ENCODE measurements around the gene SUCLG1. TPM values are rescaled to one million over a fixed set of nuclear protein-coding genes. Genes with fewer than 3 reads are reported as not detected.

The SUCLG1 gene
- total RNA-seq, 1 experiment from 2014 or later: 59.8 TPM

DNA sequence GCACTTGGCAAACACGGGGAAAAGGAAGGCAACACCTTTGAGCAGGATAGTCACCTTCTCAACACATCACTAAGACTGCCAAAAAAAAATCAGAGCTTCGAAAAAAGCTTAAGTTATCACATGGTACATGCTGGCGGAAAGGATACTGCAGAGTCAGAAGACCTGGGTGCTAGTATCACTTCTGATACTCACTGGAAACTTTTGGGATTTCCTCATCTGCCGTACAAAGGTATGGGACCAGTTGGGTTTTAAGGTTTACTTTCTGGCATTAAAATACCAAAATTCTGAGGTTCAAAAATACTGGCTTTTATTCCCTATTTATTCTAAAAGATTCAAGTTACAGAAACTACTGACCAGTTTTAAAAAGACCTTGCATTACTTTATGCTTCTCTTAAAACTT lies 2.9 kb downstream of the SUCLG1 start:
- Histone ChIP-seq H3K4me3 (ENCODE audit: low read depth in 2 of 2, low read length in 2 of 2) (no peak overlapping the region), H3K9me3 (ENCODE audit: control insufficient read depth, insufficient read depth, low read depth, low read length) (no peaks in the 10 kb centered on the region), H3K27ac (ENCODE audit: low read length) (no peak overlapping the region), H3K4me1 (ENCODE audit: control insufficient read depth, insufficient read depth, low read length) (peaks cover 10% of the 10 kb centered on the region; the same call in 1 of the 2 replicates), H3K36me3 (ENCODE audit: control insufficient read depth, insufficient read depth, low read length) (no peaks in the 10 kb centered on the region; the same call in 1 of the 2 replicates), H3K27me3 (ENCODE audit: control insufficient read depth, insufficient read depth, low read length) (no peaks in the 10 kb centered on the region)
- TF ChIP-seq, protein P1, sequence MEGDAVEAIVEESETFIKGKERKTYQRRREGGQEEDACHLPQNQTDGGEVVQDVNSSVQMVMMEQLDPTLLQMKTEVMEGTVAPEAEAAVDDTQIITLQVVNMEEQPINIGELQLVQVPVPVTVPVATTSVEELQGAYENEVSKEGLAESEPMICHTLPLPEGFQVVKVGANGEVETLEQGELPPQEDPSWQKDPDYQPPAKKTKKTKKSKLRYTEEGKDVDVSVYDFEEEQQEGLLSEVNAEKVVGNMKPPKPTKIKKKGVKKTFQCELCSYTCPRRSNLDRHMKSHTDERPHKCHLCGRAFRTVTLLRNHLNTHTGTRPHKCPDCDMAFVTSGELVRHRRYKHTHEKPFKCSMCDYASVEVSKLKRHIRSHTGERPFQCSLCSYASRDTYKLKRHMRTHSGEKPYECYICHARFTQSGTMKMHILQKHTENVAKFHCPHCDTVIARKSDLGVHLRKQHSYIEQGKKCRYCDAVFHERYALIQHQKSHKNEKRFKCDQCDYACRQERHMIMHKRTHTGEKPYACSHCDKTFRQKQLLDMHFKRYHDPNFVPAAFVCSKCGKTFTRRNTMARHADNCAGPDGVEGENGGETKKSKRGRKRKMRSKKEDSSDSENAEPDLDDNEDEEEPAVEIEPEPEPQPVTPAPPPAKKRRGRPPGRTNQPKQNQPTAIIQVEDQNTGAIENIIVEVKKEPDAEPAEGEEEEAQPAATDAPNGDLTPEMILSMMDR (IDR thresholded peaks at IDR 0.05): no peak
- TF ChIP-seq TCF7L2 (IDR thresholded peaks at IDR 0.05; ENCODE audit: low read depth, low read length) (no peak), SIN3A (IDR thresholded peaks at IDR 0.05; ENCODE audit: borderline replicate concordance, insufficient read depth, low read depth, low read length) (no peak), POLR2AphosphoS5 (IDR thresholded peaks at IDR 0.05; ENCODE audit: low read depth, low read length) (no peak)
- TF ChIP-seq, protein P2, sequence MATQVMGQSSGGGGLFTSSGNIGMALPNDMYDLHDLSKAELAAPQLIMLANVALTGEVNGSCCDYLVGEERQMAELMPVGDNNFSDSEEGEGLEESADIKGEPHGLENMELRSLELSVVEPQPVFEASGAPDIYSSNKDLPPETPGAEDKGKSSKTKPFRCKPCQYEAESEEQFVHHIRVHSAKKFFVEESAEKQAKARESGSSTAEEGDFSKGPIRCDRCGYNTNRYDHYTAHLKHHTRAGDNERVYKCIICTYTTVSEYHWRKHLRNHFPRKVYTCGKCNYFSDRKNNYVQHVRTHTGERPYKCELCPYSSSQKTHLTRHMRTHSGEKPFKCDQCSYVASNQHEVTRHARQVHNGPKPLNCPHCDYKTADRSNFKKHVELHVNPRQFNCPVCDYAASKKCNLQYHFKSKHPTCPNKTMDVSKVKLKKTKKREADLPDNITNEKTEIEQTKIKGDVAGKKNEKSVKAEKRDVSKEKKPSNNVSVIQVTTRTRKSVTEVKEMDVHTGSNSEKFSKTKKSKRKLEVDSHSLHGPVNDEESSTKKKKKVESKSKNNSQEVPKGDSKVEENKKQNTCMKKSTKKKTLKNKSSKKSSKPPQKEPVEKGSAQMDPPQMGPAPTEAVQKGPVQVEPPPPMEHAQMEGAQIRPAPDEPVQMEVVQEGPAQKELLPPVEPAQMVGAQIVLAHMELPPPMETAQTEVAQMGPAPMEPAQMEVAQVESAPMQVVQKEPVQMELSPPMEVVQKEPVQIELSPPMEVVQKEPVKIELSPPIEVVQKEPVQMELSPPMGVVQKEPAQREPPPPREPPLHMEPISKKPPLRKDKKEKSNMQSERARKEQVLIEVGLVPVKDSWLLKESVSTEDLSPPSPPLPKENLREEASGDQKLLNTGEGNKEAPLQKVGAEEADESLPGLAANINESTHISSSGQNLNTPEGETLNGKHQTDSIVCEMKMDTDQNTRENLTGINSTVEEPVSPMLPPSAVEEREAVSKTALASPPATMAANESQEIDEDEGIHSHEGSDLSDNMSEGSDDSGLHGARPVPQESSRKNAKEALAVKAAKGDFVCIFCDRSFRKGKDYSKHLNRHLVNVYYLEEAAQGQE (IDR thresholded peaks at IDR 0.05; ENCODE audit: insufficient read depth in 1 of 2, low read depth in 2 of 2, low read length in 1 of 2): no peak
- in situ Hi-C loops (cut with HindIII; ENCODE audit: low pct_unique_long_range_greater_than_20kb, low sequenced_read_pairs): no loop called here
- DNase-seq (ENCODE audit: low read depth, low spot score) (no peak), ATAC-seq (no peak)
- intact Hi-C loops (cut with micrococcal nuclease; ENCODE audit: unreplicated experiment): no loop called here
- CTCF ChIA-PET: no interaction called here
- POLR2A ChIA-PET: no interaction called here
- no TSS peak for BruUV-seq (replicated peaks)

GRCh38 chr2:84454581-84454980 lies 4.5 kb downstream of the SUCLG1 start:
- Histone ChIP-seq H3K4me1 (ENCODE audit: control insufficient read depth, insufficient read depth, low read length) (peaks cover 6% of the 10 kb centered on the region; the same call in 1 of the 2 replicates), H3K9me3 (ENCODE audit: control insufficient read depth, insufficient read depth, low read depth, low read length) (no peaks in the 10 kb centered on the region), H3K27me3 (ENCODE audit: control insufficient read depth, insufficient read depth, low read length) (no peaks in the 10 kb centered on the region), H3K4me3 (ENCODE audit: low read depth in 2 of 2, low read length in 2 of 2) (no peak overlapping the region), H3K27ac (ENCODE audit: low read length) (no peak overlapping the region), H3K36me3 (ENCODE audit: control insufficient read depth, insufficient read depth, low read length) (no peaks in the 10 kb centered on the region; the same call in 1 of the 2 replicates)
- ATAC-seq: no peak
- TF ChIP-seq TCF7L2 (IDR thresholded peaks at IDR 0.05; ENCODE audit: low read depth, low read length): no peak
- TF ChIP-seq POLR2AphosphoS5 (IDR thresholded peaks at IDR 0.05; ENCODE audit: low read depth, low read length): no peak
- no peak for TF ChIP-seq SIN3A (IDR thresholded peaks at IDR 0.05; ENCODE audit: borderline replicate concordance, insufficient read depth, low read depth, low read length)
- TF ChIP-seq, protein P1 (IDR thresholded peaks at IDR 0.05): no peak
- TF ChIP-seq, protein P2 (IDR thresholded peaks at IDR 0.05; ENCODE audit: insufficient read depth in 1 of 2, low read depth in 2 of 2, low read length in 1 of 2): no peak
- POLR2A ChIA-PET: no interaction called here
- CTCF ChIA-PET: interaction anchor here (0.7 kb wide), 1 partner anchor 1266 kb away, joined by 3 read pairs; no protein-coding TSS in a partner anchor
- DNase-seq (ENCODE audit: low read depth, low spot score): no peak
- in situ Hi-C loops (cut with HindIII; ENCODE audit: low pct_unique_long_range_greater_than_20kb, low sequenced_read_pairs): no loop called here
- intact Hi-C loops (cut with micrococcal nuclease; ENCODE audit: unreplicated experiment): no loop called here
- BruUV-seq (replicated peaks): no TSS peak
